Measurements from ENCODE around the gene RIMBP3C. TPM values are rescaled to one million over a fixed set of nuclear protein-coding genes. Genes with fewer than 3 reads are reported as not detected.
A peak's percentile ranks its signal among the peaks of the same experiment; 100 is the strongest.

Gene RIMBP3C
- total and polyA plus RNA-seq, 2 of the 8 experiments (the other 6 are each of a cell fraction or from before 2014, with no cell fraction given): 0.08 TPM; not detected in 1

- Histone ChIP-seq H4K5ac (ENCODE audit: insufficient read length, low read depth, low read length) (peak within 1 kb of the TSS; percentile 70), H3K79me1 (ENCODE audit: low read depth, low read length) (peaks cover 9% of the 10 kb centered on the region), H2AFZ (ENCODE audit: low read length) (no peak within 1 kb of the TSS), H2AK5ac (ENCODE audit: low read depth, low read length) (no peak within 1 kb of the TSS), H3K27ac (ENCODE audit: low read depth, low read length) (peak within 1 kb of the TSS; percentile 97), H3K4me1 (replicated peaks in 1 of 4; ENCODE audit: control insufficient read depth in 3 of 4, insufficient read depth in 4 of 4, low read length in 3 of 4) (peaks cover 0 to 6% (median 3%) of the 10 kb centered on the region in 4 experiments; a peak in 4 of 7 replicates), H4K91ac (replicated peaks; ENCODE audit: insufficient read length, low read length) (peak within 1 kb of the TSS; percentile 94), H3K79me2 (ENCODE audit: control insufficient read depth in 1 of 2, insufficient read depth in 2 of 2, low read length in 2 of 2) (peaks cover 44 to 51% of the 10 kb centered on the region in 2 experiments), H3K4me3 (ENCODE audit: extremely low read depth in 1 of 4, insufficient read depth in 2 of 4, low read depth in 3 of 4, low read length in 4 of 4) (peak within 1 kb of the TSS; percentile 54 to 91 (median 79)), H3K56ac (replicated peaks; ENCODE audit: insufficient read length, low read depth, low read length) (peak within 1 kb of the TSS; percentile 88), H3K4me2 (ENCODE audit: insufficient read depth in 1 of 2, low read depth in 2 of 2, low read length in 2 of 2) (peak within 1 kb of the TSS; percentile 77 to 82), H3K4ac (replicated peaks; ENCODE audit: insufficient read length, low read depth, low read length) (peak within 1 kb of the TSS; percentile 27), H4K8ac (ENCODE audit: extremely low read depth, insufficient read depth, low read length) (peak within 1 kb of the TSS; percentile 100), H2BK12ac (ENCODE audit: low read depth, low read length) (no peak within 1 kb of the TSS), H3K18ac (ENCODE audit: extremely low read depth, low read length) (peak within 1 kb of the TSS; percentile 83), H3K14ac (ENCODE audit: insufficient read length) (no peak within 1 kb of the TSS), H3K36me3 (ENCODE audit: control insufficient read depth in 2 of 4, insufficient read depth in 4 of 4, low read length in 3 of 4) (no peaks in the 10 kb centered on the region; a peak in 1 of 8 replicates), H4K20me1 (replicated peaks in 1 of 2; ENCODE audit: control insufficient read depth in 1 of 2, insufficient read depth in 2 of 2, low read length in 2 of 2) (peaks cover 23 to 25% of the 10 kb centered on the region in 2 experiments), H3K9me3 (ENCODE audit: insufficient read depth in 2 of 2, low read depth in 1 of 2, low read length in 1 of 2) (no peaks in the 10 kb centered on the region), H2BK120ac (replicated peaks; ENCODE audit: low read depth, low read length) (peak within 1 kb of the TSS; percentile 75), H2BK20ac (ENCODE audit: low read length) (0 out of 2 replicates have a peak within 1 kb of the TSS, but pooled peaks have one; percentile 72), H3K23me2 (ENCODE audit: low read depth, low read length) (peaks cover 2% of the 10 kb centered on the region), H2BK5ac (ENCODE audit: low read depth, low read length) (peak within 1 kb of the TSS; percentile 95), H3K27me3 (replicated peaks in 1 of 4; ENCODE audit: control insufficient read depth in 3 of 4, extremely low read depth in 1 of 4, insufficient read depth in 3 of 4, low read length in 3 of 4) (no peaks in the 10 kb centered on the region; a peak in 1 of 7 replicates), H3K23ac (ENCODE audit: insufficient read length) (no peak within 1 kb of the TSS), H3K9ac (replicated peaks in 1 of 4; ENCODE audit: extremely low read depth in 1 of 4, low read depth in 3 of 4, low read length in 3 of 4) (peak within 1 kb of the TSS; percentile 90 to 100 (median 96)), H2BK15ac (ENCODE audit: low read length) (no peak within 1 kb of the TSS)
- WGBS, 2 experiments (ENCODE audit: extremely low coverage in 1 of 2, insufficient coverage in 1 of 2, insufficient read length in 1 of 2, insufficient replicate concordance in 2 of 2, low coverage in 1 of 2, low lambda C conversion rate in 2 of 2, missing lambda C conversion rate in 1 of 2): 1% methylated on average over 47 of the region's 85 CpGs; no CpG with 5 or more reads in 1 of the 2 experiments
- FAIRE-seq (no peak), DNase-seq (ENCODE audit: low read depth in 1 of 2, low spot score in 2 of 2) (peak; percentile 49 to 91)
- ChIA-PET POLR2A (ENCODE audit: partially characterized antibody) (interaction anchor here (1.0 to 3.2 kb wide), 5 partner anchors 12 to 61 kb away, joined by 3 to 11 read pairs (median 4); no protein-coding TSS in a partner anchor), CTCF (ENCODE audit: partially characterized antibody) (interaction anchor here (1.0 to 1.4 kb wide), 2 partner anchors 11 to 26 kb away, joined by 3 read pairs; no protein-coding TSS in a partner anchor)
- TF ChIP-seq EGR1 (IDR thresholded peaks at IDR 0.05; ENCODE audit: borderline replicate concordance, low read depth, low read length) (peak; percentile 85; the same call in 1 of the 2 replicates), EP300 (IDR thresholded peaks at IDR 0.05; ENCODE audit: borderline replicate concordance in 1 of 2, low read depth in 2 of 2, low read length in 2 of 2) (no peak), TBP (IDR thresholded peaks at IDR 0.05; ENCODE audit: low read depth, low read length) (peak; percentile 87), JUN (IDR thresholded peaks at IDR 0.05; ENCODE audit: low read depth, low read length) (no peak), TAF1 (IDR thresholded peaks at IDR 0.05; ENCODE audit: low read depth, low read length) (peak; percentile 98), CHD1 (IDR thresholded peaks at IDR 0.05; ENCODE audit: low read depth, low read length) (no peak), NANOG (IDR thresholded peaks at IDR 0.05; ENCODE audit: insufficient read depth, low read depth, low read length, poor library complexity, severe bottlenecking) (no peak), CHD2 (IDR thresholded peaks at IDR 0.05; ENCODE audit: low read length) (no peak), YY1 (IDR thresholded peaks at IDR 0.05; ENCODE audit: low read depth, low read length) (peak; percentile 98), PHF8 (conservative IDR thresholded peaks at IDR 0.05; ENCODE audit: low read depth, low read length) (peak; percentile 97), ASH2L (IDR thresholded peaks at IDR 0.05; ENCODE audit: low read length) (peak; percentile 44)
Measured at GRCh38 chr22:21567456-21568346, 16.4 kb upstream of the RIMBP3C start, which contains the start of gene UBE2L3. TSS of gene UBE2L3 (plus strand) at chr22:21567714. CDS start at chr22:21567745, 31 bp downstream.
